Skeletal muscle cell (primary cell): ENCODE results near the gene CCL16.
"Not testable (repeated sequence)": the region's sequence is repeated elsewhere in the genome, so short reads cannot be mapped to it uniquely, and the experiment has no call there.

ENCODE experiments used
- DNase-seq: peaks from one replicate; pipeline ENCODE4 v3.0.0-alpha.2; 2010; ENCODE audit warnings: low read depth
- H3K4me3 ChIP-seq: 2 replicates; pipeline ENCODE4 v1.5.1; 2011; ENCODE audit warnings: low read depth, mild to moderate bottlenecking, control low read depth, low read length, moderate library complexity

The CCL16 gene

DNA sequence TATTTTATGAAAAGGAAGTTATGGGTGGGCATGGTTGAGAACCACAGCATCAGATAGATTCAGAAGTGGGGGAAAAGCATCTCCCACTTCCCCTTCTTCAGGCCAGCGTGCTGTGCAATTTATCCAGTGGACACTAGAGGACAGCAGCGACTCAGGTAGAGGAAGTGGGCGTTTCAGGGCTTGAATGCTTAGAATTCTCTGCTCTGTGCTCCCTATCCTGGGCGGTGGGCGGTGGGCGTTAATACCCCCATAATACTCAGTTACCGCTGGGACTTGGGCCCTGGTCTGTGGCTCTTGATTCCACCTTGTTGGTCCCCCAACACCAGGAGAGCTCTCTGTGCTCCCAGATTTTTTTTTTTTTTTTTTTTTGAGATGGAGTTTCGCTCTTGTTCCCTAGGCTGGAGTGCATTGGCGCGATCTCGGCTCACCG is 34.1 kb downstream of the CCL16 start:
- no peak overlapping the region for H3K4me3 ChIP-seq
- DNase-seq = no peak

- no peak for DNase-seq
- no peak overlapping the region for H3K4me3 ChIP-seq
These were observed 37.1 kb downstream of the CCL16 start for GRCh38 chr17:35944151-35944550.

DNA sequence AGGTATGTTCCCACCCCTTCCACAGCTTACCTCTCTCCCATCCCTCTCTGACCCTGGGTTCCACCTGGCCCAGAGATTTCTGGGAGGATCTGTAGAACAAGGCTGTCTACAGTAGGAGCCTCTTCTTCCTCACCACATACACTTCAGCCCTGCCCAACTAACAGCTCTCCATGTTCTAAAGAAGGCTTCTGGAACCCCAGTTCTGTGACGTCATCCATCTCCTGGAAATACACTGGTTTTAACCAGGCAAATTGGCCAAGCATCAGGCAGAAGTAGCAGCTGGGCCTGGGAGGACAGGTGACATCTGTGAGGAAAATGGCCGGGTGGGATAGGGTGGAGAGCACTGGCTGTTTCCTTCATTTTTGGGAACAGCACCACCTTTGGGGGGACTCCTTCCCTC is 37.8 kb downstream of the CCL16 start, which contains the start of gene LYZL6:
LYZL6 (minus strand) TSS at position 177 of the 400 bp plus-strand sequence. CDS start 4,357 bp downstream, outside the sequence.
- DNase-seq = no peak
- H3K4me3 ChIP-seq = no peak within 1 kb of the TSS

- no peak overlapping the region for H3K4me3 ChIP-seq
- DNase-seq = no peak
These were observed 38.6 kb downstream of the CCL16 start for GRCh38 chr17:35942588-35943186.

DNA sequence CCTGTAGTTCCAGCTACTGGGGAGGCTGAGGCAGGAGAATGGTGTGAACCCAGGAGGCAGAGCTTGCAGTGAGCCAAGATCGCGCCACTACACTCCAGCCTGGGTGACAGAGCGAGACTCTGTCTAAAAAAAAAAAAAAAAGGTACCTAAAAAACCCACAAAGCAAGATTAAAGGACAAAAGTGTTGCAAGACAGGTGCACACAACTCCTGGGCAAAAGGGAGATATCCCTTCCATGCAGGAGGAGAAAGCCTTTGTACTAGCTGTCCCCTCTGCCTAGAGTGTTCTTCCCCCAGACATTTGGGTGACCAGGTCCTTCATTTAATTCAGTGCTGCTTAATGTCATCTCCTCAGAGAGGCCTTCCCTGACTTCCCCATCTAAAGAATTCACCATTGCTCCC is 42.8 kb downstream of the CCL16 start:
- not testable (repeated sequence) for H3K4me3 ChIP-seq, DNase-seq

- no peak overlapping the region for H3K4me3 ChIP-seq
These were observed 45.2 kb downstream of the CCL16 start for GRCh38 chr17:35936063-35936462.

GRCh38 chr17:35934760-35935159 is 46.5 kb downstream of the CCL16 start:
- H3K4me3 ChIP-seq = no peak overlapping the region
- DNase-seq = no peak

More at GRCh38 chr17:35936063-35936462, 45.2 kb downstream of the CCL16 start:
- no peak for DNase-seq

DNA sequence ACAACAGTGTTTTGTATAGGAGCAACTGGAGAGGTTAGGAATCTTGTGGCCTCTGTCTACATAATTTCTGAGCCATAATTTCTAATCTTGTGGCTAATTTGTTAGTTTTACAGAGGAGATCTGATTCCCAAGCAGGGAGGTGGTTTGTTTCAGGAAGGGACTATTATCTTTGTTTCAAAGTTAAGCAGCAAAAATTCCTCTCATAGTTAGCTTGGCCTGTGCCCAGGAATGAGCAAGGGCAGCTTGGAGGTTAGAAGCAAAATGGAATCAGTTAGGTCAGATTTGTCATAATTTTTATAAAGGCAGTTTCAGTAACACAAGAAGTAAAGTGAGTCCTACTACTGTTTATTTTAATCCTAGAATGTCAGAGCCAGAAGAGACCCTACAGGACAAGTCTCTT is 48.7 kb downstream of the CCL16 start:
- no peak overlapping the region for H3K4me3 ChIP-seq
- no peak for DNase-seq

- DNase-seq = no peak
- no peak overlapping the region for H3K4me3 ChIP-seq
These were observed 49.4 kb downstream of the CCL16 start for GRCh38 chr17:35931794-35932425.

- peak; percentile 9 for DNase-seq
- H3K4me3 ChIP-seq = peak within 1 kb of the TSS; percentile 47
These were observed 50.9 kb downstream of the CCL16 start, which contains the start of gene RDM1 for GRCh38 chr17:35930211-35931065. RDM1 (minus strand) TSS chr17:35930773; CDS start chr17:35930727, 46 bp downstream.

DNA sequence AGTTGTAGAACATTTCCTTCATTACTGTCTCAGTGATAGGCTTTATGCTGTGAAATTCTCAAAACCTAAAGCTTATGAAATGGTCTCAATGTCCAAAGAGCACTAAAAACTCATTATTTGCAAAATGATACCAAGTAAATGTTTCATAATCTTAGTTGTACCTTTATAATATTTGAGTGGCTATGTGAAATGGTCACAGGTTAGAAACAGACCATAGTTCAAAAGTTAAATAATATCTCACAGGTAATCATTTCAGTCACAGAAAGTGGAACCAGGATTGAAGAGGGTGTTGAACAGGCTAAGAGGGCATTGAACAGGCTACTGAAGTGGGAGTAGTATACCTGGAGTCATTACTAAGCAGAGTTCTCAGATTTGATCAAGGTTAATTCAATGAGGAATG is 53.6 kb downstream of the CCL16 start:
- H3K4me3 ChIP-seq = no peak overlapping the region
- no peak for DNase-seq
